ENCODE data around the gene KIAA1549.

DNA sequence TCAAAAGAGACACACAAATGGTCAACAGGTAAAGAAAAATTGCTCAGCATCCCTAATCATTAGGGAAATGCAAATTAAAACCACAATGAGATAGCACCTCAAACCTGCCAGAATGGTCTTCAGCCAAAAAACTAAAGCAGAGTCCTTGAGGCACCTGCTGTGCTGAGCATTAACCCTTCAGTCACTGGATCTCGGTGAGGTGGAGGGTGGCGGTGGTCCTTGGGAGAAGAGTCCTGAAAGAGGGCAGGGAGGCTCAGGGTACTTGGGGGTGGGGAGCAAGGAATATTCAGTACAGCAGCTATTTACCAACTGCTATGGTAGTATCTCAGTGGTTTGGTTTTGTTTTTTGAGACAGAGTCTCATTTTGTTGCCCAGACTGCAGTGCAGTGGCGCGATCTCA is 7.1 kb downstream of the KIAA1549 start:
- TF ChIP-seq FOXA2 (IDR thresholded peaks at IDR 0.05) (no peak), RAD21 (IDR thresholded peaks at IDR 0.05) (no peak), JUND (IDR thresholded peaks at IDR 0.05) (no peak), GABPA (IDR thresholded peaks at IDR 0.05 in 1 of 2, conservative IDR thresholded peaks at IDR 0.05 in 1 of 2) (no peak), FOXA1 (IDR thresholded peaks at IDR 0.05) (no peak), TAF1 (conservative IDR thresholded peaks at IDR 0.05) (no peak), EGR1 (IDR thresholded peaks at IDR 0.05; ENCODE audit: low read depth in 2 of 2) (no peak)
- TF ChIP-seq, protein P1, sequence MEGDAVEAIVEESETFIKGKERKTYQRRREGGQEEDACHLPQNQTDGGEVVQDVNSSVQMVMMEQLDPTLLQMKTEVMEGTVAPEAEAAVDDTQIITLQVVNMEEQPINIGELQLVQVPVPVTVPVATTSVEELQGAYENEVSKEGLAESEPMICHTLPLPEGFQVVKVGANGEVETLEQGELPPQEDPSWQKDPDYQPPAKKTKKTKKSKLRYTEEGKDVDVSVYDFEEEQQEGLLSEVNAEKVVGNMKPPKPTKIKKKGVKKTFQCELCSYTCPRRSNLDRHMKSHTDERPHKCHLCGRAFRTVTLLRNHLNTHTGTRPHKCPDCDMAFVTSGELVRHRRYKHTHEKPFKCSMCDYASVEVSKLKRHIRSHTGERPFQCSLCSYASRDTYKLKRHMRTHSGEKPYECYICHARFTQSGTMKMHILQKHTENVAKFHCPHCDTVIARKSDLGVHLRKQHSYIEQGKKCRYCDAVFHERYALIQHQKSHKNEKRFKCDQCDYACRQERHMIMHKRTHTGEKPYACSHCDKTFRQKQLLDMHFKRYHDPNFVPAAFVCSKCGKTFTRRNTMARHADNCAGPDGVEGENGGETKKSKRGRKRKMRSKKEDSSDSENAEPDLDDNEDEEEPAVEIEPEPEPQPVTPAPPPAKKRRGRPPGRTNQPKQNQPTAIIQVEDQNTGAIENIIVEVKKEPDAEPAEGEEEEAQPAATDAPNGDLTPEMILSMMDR (IDR thresholded peaks at IDR 0.05; ENCODE audit: low read depth, low read length, missing input control) = no peak
- TF ChIP-seq, protein P2, sequence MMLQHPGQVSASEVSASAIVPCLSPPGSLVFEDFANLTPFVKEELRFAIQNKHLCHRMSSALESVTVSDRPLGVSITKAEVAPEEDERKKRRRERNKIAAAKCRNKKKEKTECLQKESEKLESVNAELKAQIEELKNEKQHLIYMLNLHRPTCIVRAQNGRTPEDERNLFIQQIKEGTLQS (IDR thresholded peaks at IDR 0.05) = no peak
- TF ChIP-seq, protein P3, sequence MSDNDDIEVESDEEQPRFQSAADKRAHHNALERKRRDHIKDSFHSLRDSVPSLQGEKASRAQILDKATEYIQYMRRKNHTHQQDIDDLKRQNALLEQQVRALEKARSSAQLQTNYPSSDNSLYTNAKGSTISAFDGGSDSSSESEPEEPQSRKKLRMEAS (IDR thresholded peaks at IDR 0.05) = no peak
- TF ChIP-seq, protein P4, sequence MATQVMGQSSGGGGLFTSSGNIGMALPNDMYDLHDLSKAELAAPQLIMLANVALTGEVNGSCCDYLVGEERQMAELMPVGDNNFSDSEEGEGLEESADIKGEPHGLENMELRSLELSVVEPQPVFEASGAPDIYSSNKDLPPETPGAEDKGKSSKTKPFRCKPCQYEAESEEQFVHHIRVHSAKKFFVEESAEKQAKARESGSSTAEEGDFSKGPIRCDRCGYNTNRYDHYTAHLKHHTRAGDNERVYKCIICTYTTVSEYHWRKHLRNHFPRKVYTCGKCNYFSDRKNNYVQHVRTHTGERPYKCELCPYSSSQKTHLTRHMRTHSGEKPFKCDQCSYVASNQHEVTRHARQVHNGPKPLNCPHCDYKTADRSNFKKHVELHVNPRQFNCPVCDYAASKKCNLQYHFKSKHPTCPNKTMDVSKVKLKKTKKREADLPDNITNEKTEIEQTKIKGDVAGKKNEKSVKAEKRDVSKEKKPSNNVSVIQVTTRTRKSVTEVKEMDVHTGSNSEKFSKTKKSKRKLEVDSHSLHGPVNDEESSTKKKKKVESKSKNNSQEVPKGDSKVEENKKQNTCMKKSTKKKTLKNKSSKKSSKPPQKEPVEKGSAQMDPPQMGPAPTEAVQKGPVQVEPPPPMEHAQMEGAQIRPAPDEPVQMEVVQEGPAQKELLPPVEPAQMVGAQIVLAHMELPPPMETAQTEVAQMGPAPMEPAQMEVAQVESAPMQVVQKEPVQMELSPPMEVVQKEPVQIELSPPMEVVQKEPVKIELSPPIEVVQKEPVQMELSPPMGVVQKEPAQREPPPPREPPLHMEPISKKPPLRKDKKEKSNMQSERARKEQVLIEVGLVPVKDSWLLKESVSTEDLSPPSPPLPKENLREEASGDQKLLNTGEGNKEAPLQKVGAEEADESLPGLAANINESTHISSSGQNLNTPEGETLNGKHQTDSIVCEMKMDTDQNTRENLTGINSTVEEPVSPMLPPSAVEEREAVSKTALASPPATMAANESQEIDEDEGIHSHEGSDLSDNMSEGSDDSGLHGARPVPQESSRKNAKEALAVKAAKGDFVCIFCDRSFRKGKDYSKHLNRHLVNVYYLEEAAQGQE (IDR thresholded peaks at IDR 0.05) = no peak
